Right lobe of liver (tissue), 6 donors: ENCODE data around the gene PRSS27. TPM values are rescaled to one million over a fixed set of nuclear protein-coding genes. Genes with fewer than 3 reads are reported as not detected.
A peak's percentile ranks its signal among the peaks of the same experiment; 100 is the strongest.

ENCODE experiments used
- ATAC-seq, 4 donors: fragments of 200-7000 bp; cut with Tn5 transposase; one replicate each; pipeline ENCODE4 v1.9.1; 2020; ENCODE audit warnings: mild to moderate bottlenecking in 4 of 4, moderate library complexity in 4 of 4
- DNase-seq, 3 donors: peaks; one replicate each; pipeline ENCODE4 v3.0.0-alpha.2; 2020
- H3K27ac ChIP-seq, 3 donors: fragments of 200-600 bp; one replicate each; pipeline ENCODE4 v1.8.0; 2022
- H3K27me3 ChIP-seq, 2 donors: fragments of 200-600 bp; one replicate each; pipeline ENCODE4 v1.8.0; 2022
- H3K36me3 ChIP-seq, 4 donors: fragments of 200-600 bp; sonication (generic) in 1 of 4; one replicate each; pipeline versions ENCODE4 v1.5.1 to v1.8.0; 2017 to 2022; ENCODE audit warnings: control low read depth in 1 of 4
- H3K4me1 ChIP-seq, 4 donors: fragments of 200-600 bp; sonication (generic) in 1 of 4; one replicate each; pipeline versions ENCODE4 v1.5.1 to v1.8.0; 2017 to 2022; ENCODE audit warnings: control low read depth in 1 of 4
- H3K4me3 ChIP-seq, 3 donors: fragments of 200-600 bp; one replicate each; pipeline ENCODE4 v1.8.0; 2022
- H3K9me3 ChIP-seq, 4 donors: fragments of 200-600 bp; sonication (generic) in 1 of 4; one replicate each; pipeline versions ENCODE4 v1.5.1 to v1.8.0; 2017 to 2022; ENCODE audit warnings: control low read depth in 1 of 4
- CTCF ChIP-seq, 4 donors: fragments of 200-600 bp in 3 of 4; fragments of 450-650 bp in 1 of 4; IDR thresholded peaks; one replicate each; pipeline versions ENCODE4 v1.5.1 to v1.8.0; 2016 to 2022; ENCODE audit warnings: antibody characterized with exemption in 4 of 4, mild to moderate bottlenecking in 2 of 4
- POLR2A ChIP-seq: fragments of 450-650 bp; IDR thresholded peaks from one replicate; pipeline ENCODE4 v1.6.1; 2017; ENCODE audit warnings: antibody characterized with exemption, mild to moderate bottlenecking
- WGBS: methylation state at CpG from one replicate; pipeline ENCODE4 v1.1.6; 2018; ENCODE audit warnings: low coverage, low lambda C conversion rate; ENCODE audit not compliant: insufficient coverage; ENCODE audit errors: missing lambda C conversion rate; 5-methylcytosine and 5-hydroxymethylcytosine counted together
- intact Hi-C, 2 donors: fragments of 100-400 bp; cut with DNase I; formaldehyde crosslinking; loops; one replicate each; pipeline versions ENCODE4 v1.11.2 to v1.14.1; 2022
- total RNA-seq, 6 experiments: library from RNA; depleted of rRNA in 2 of 6; stranded (reverse); fragments of >200 nt in 2 of 6; fragmentation: NEBNext Ultra II Directional in 3 of 6; extraction: Animal tissue kit (Norgen Biotek cat#: 25700) in 3 of 6; gene quantifications; one replicate each; pipeline versions ENCODE4 v1.1.0 to v1.2.4, GENCODE V29; 2016 to 2023
- donor health status: DM: no; HTN: yes; CAD: no.
- donor health status: DM: no; HTN: no; CAD: no.
- donor health status: DM: no; HTN: no; CAD: no.
- donor health status: DM: no; HTN: yes; CAD: no.
- donor health status: DM: no; HTN: yes; CAD: no.

The PRSS27 gene
- total RNA-seq, 6 experiments from 2014 or later: 0.13 to 0.98 (median 0.49) TPM; not detected in 2

DNA sequence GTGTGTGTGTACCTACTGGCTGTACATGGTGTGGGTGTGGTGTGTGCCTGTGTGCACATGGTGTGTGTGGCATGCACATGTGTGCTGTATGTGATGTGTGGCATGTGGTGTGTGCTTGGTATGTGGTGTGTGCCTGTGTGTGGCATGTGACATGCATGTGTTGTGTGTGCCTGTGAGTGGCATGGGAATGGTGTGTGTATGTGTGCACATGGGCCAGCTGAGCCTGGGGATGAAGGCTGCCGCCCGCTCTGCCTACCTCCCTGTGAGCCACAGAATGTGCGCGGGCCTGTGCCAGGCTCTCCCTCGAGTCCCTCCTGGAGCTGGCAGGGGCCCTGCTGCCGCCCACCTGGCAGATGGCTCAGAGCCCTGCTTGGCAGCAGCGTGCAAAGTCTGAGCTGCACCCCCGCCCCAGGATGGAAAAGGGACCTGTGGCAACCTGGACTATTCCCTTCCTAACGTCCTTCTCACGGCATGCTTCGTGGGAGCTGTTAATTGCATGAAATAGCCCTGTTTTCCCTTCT is 9.3 kb downstream of the PRSS27 start:
- no peak for ATAC-seq
- DNase-seq: peak in 1 of 3 donors; percentile 16

GRCh38 chr16:2710021-2710710 is 9.9 kb downstream of the PRSS27 start:
- H3K27me3 ChIP-seq: no peaks in the 10 kb centered on the region
- DNase-seq (peak in 1 of 3 donors; percentile 9), ATAC-seq (no peak)
- H3K9me3 ChIP-seq: no peaks in the 10 kb centered on the region
- WGBS: no CpG with 5 or more reads among the region's 20 CpGs
- H3K36me3 ChIP-seq: peaks cover 0 to 18% (median 8%) of the 10 kb centered on the region in 4 donors
- no peak overlapping the region for H3K27ac ChIP-seq
- intact Hi-C loops: no loop called here
- no peaks in the 10 kb centered on the region for H3K4me1 ChIP-seq
- TF ChIP-seq POLR2A (no peak), CTCF (IDR thresholded peaks at IDR 0.05) (no peak)
- no peak overlapping the region for H3K4me3 ChIP-seq

More for the DNA sequence above, 9.3 kb downstream of the PRSS27 start:
- Histone ChIP-seq H3K4me1 (no peaks in the 10 kb centered on the region), H3K36me3 (peaks cover 0 to 17% (median 8%) of the 10 kb centered on the region in 4 donors), H3K27ac (no peak overlapping the region), H3K4me3 (no peak overlapping the region), H3K27me3 (no peaks in the 10 kb centered on the region), H3K9me3 (no peaks in the 10 kb centered on the region)
- TF ChIP-seq CTCF (IDR thresholded peaks at IDR 0.05): no peak
- no peak for TF ChIP-seq POLR2A
- 37% methylated on average over 3 of the region's 11 CpGs for WGBS
- intact Hi-C loops: no loop called here

- ATAC-seq (no peak), DNase-seq (peak in 1 of 3 donors; percentile 11)
- intact Hi-C loops: no loop called here
- no CpG with 5 or more reads among the region's 10 CpGs for WGBS
- Histone ChIP-seq H3K27ac (no peak overlapping the region), H3K4me1 (no peaks in the 10 kb centered on the region), H3K27me3 (no peaks in the 10 kb centered on the region), H3K9me3 (no peaks in the 10 kb centered on the region), H3K4me3 (no peak overlapping the region), H3K36me3 (peaks cover 0 to 24% (median 8%) of the 10 kb centered on the region in 4 donors)
- TF ChIP-seq CTCF (IDR thresholded peaks at IDR 0.05) (no peak), POLR2A (no peak)
Observed at GRCh38 chr16:2709588-2709984, 10.4 kb downstream of the PRSS27 start.

GRCh38 chr16:2708955-2709587 is 11.0 kb downstream of the PRSS27 start:
- Histone ChIP-seq H3K36me3 (peaks cover 0 to 25% (median 8%) of the 10 kb centered on the region in 4 donors), H3K4me3 (no peak overlapping the region), H3K9me3 (no peaks in the 10 kb centered on the region), H3K27ac (no peak overlapping the region), H3K4me1 (peaks cover 0 to 1% (median 0%) of the 10 kb centered on the region in 4 donors), H3K27me3 (no peaks in the 10 kb centered on the region)
- peak in 1 of 3 donors; percentile 17 for DNase-seq
- no peak for TF ChIP-seq POLR2A
- no peak for TF ChIP-seq CTCF (IDR thresholded peaks at IDR 0.05)
- intact Hi-C loops: no loop called here
- no peak for ATAC-seq
- 91% methylated on average over 12 of the region's 22 CpGs for WGBS
